ENCODE measurements around the gene TMEM139. TPM values are rescaled to one million over a fixed set of nuclear protein-coding genes. Genes with fewer than 3 reads are reported as not detected.

The TMEM139 gene
- polyA plus RNA-seq, 1 of the 3 experiments (the other 2 are of a cell fraction): 0.05 TPM

GRCh38 chr7:143245123-143245522, 39.6 kb upstream of the TMEM139 start:
- Histone ChIP-seq H3F3A (replicated peaks; ENCODE audit: insufficient read depth) (peaks cover 6% of the 10 kb centered on the region), H4K20me1 (ENCODE audit: insufficient read depth) (no peaks in the 10 kb centered on the region), H3K79me2 (ENCODE audit: insufficient read depth) (no peaks in the 10 kb centered on the region), H3K27ac (ENCODE audit: low read depth in 2 of 2, low read length in 1 of 2) (no peak overlapping the region), H3K36me3 (replicated peaks in 1 of 2; ENCODE audit: control insufficient read depth in 1 of 2, insufficient read depth in 2 of 2, low read length in 1 of 2) (no peaks in the 10 kb centered on the region), H3K9ac (no peak overlapping the region), H3K4me3 (ENCODE audit: low read depth in 2 of 2, low read length in 1 of 2) (no peak overlapping the region), H3K4me2 (no peak overlapping the region), H3K9me2 (no peaks in the 10 kb centered on the region), H3K27me3 (ENCODE audit: insufficient read depth) (no peaks in the 10 kb centered on the region), H3K9me3 (no peaks in the 10 kb centered on the region), H2AFZ (ENCODE audit: low read depth) (no peak overlapping the region), H3K4me1 (ENCODE audit: control insufficient read depth in 1 of 2, insufficient read depth in 2 of 2, low read depth in 1 of 2, low read length in 1 of 2) (peaks cover 0 to 7% of the 10 kb centered on the region in 2 experiments; a peak in 2 of 4 replicates)
- no peak for TF ChIP-seq MXI1 (IDR thresholded peaks at IDR 0.05; ENCODE audit: low read depth, low read length)
- TF ChIP-seq PBX3 (IDR thresholded peaks at IDR 0.05): no peak
- TF ChIP-seq RFX5 (IDR thresholded peaks at IDR 0.05; ENCODE audit: low read length): no peak
- TF ChIP-seq ELF1 (IDR thresholded peaks at IDR 0.05): no peak
- TF ChIP-seq SMC3 (IDR thresholded peaks at IDR 0.05; ENCODE audit: low read depth, low read length): no peak
- TF ChIP-seq ZBTB33 (IDR thresholded peaks at IDR 0.05; ENCODE audit: borderline replicate concordance, low read depth): no peak
- TF ChIP-seq EP300 (IDR thresholded peaks at IDR 0.05; ENCODE audit: borderline replicate concordance in 1 of 2, low read depth in 1 of 2, low read length in 1 of 2): no peak
- no peak for TF ChIP-seq RAD21 (IDR thresholded peaks at IDR 0.05; ENCODE audit: low read length)
- no peak for TF ChIP-seq GATA2 (CRISPR knock-in tag; IDR thresholded peaks at IDR 0.05)
- TF ChIP-seq MAX (IDR thresholded peaks at IDR 0.05; ENCODE audit: low read depth): no peak
- TF ChIP-seq RCOR1 (IDR thresholded peaks at IDR 0.05; ENCODE audit: low read length): no peak
- no peak for TF ChIP-seq RXRA (IDR thresholded peaks at IDR 0.05; ENCODE audit: borderline replicate concordance, low read depth)
- ChIA-PET POLR2A (no interaction called here), CTCF (no interaction called here)
- no peak for DNase-seq
- 50% methylated on average over 3 of the region's 3 CpGs for WGBS (ENCODE audit: low lambda C conversion rate)

GRCh38 chr7:143247372-143247771, 37.4 kb upstream of the TMEM139 start:
- Histone ChIP-seq H4K20me1 (ENCODE audit: insufficient read depth) (no peaks in the 10 kb centered on the region), H3K9ac (no peak overlapping the region), H3K9me3 (no peaks in the 10 kb centered on the region), H3K79me2 (ENCODE audit: insufficient read depth) (no peaks in the 10 kb centered on the region), H3K4me2 (no peak overlapping the region), H3F3A (replicated peaks; ENCODE audit: insufficient read depth) (no peaks in the 10 kb centered on the region), H3K27ac (ENCODE audit: low read depth in 2 of 2, low read length in 1 of 2) (no peak overlapping the region), H3K9me2 (no peaks in the 10 kb centered on the region), H3K4me1 (ENCODE audit: control insufficient read depth in 1 of 2, insufficient read depth in 2 of 2, low read depth in 1 of 2, low read length in 1 of 2) (peaks cover 0 to 3% of the 10 kb centered on the region in 2 experiments; a peak in 1 of 4 replicates), H3K27me3 (ENCODE audit: insufficient read depth) (no peaks in the 10 kb centered on the region), H3K4me3 (ENCODE audit: low read depth in 2 of 2, low read length in 1 of 2) (no peak overlapping the region), H2AFZ (ENCODE audit: low read depth) (no peak overlapping the region), H3K36me3 (replicated peaks in 1 of 2; ENCODE audit: control insufficient read depth in 1 of 2, insufficient read depth in 2 of 2, low read length in 1 of 2) (no peaks in the 10 kb centered on the region)
- DNase-seq: no peak
- ChIA-PET POLR2A (no interaction called here), CTCF (interaction anchor here (0.7 to 1.4 kb wide), 3 partner anchors 11 to 240 kb away, joined by 3 to 5 read pairs (median 4); no protein-coding TSS in a partner anchor)
- WGBS (ENCODE audit: low lambda C conversion rate): 6% methylated on average over 1 of the region's 1 CpG
- TF ChIP-seq SMC3 (IDR thresholded peaks at IDR 0.05; ENCODE audit: low read depth, low read length): no peak
- TF ChIP-seq NRF1 (IDR thresholded peaks at IDR 0.05; ENCODE audit: low read depth, low read length): no peak
- TF ChIP-seq TEAD4 (IDR thresholded peaks at IDR 0.05; ENCODE audit: borderline replicate concordance, insufficient read depth): no peak
- no peak for TF ChIP-seq PBX3 (IDR thresholded peaks at IDR 0.05)
- TF ChIP-seq POLR2AphosphoS5 (IDR thresholded peaks at IDR 0.05; ENCODE audit: low read depth, low read length): no peak
- TF ChIP-seq USF1 (IDR thresholded peaks at IDR 0.05; ENCODE audit: borderline replicate concordance, low read depth): no peak
- TF ChIP-seq USF2 (IDR thresholded peaks at IDR 0.05; ENCODE audit: borderline replicate concordance, low read depth, low read length): no peak
- no peak for TF ChIP-seq FOXJ3 (CRISPR knock-in tag; IDR thresholded peaks at IDR 0.05)
- no peak for TF ChIP-seq SIN3A (IDR thresholded peaks at IDR 0.05; ENCODE audit: borderline replicate concordance, low read depth, low read length)
- no peak for TF ChIP-seq EP300 (IDR thresholded peaks at IDR 0.05; ENCODE audit: borderline replicate concordance in 1 of 2, low read depth in 1 of 2, low read length in 1 of 2)
- no peak for TF ChIP-seq GABPA (IDR thresholded peaks at IDR 0.05; ENCODE audit: low read depth)
- no peak for TF ChIP-seq MAX (IDR thresholded peaks at IDR 0.05; ENCODE audit: low read depth)
- TF ChIP-seq NFIC (IDR thresholded peaks at IDR 0.05; ENCODE audit: borderline replicate concordance): no peak
- TF ChIP-seq RAD21 (IDR thresholded peaks at IDR 0.05; ENCODE audit: low read length): no peak
- no peak for TF ChIP-seq ELF1 (IDR thresholded peaks at IDR 0.05)
- no peak for TF ChIP-seq RXRA (IDR thresholded peaks at IDR 0.05; ENCODE audit: borderline replicate concordance, low read depth)
